ENCODE results near the gene PCNX2.

PCNX2 gene

DNA sequence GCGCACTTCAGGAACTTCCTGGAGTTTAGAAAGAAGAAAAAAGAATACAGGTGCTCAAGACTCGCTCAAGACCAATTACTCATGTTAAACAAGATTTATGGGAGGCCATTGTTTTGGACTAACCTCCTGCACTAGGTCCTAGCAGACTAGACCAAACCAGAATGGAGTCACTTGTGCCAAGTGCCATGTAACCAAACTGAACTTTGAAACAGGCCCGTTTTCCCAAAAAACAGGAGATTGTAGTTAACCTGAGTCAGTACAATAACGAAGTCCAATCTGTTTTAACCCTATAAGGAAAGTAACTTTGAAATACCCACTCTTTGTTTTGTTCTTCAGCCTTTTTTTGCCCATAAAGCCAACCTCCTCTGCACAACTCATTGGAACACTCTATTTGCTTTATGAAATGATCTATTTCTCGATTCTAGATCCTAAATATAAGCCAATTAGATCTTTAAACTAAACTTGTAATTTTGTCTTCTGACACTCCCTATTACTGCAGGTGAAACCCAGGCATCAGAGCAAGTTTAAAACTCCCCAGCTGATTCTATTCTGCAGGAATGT lies 345.8 kb downstream of the PCNX2 start:
- ATAC-seq, result no peak
- TF ChIP-seq RARB (CRISPR knock-in tag; IDR thresholded peaks at IDR 0.05) (no peak), TOX (CRISPR knock-in tag; IDR thresholded peaks at IDR 0.05; ENCODE audit: borderline replicate concordance) (0 out of 2 replicates have a peak, but pooled peaks have one; percentile 23), ESRRG (CRISPR knock-in tag; IDR thresholded peaks at IDR 0.05) (no peak), ISL1 (CRISPR knock-in tag; IDR thresholded peaks at IDR 0.05) (no peak), TCF4 (CRISPR knock-in tag; IDR thresholded peaks at IDR 0.05; ENCODE audit: borderline replicate concordance) (no peak)
- TF ChIP-seq, protein P1, sequence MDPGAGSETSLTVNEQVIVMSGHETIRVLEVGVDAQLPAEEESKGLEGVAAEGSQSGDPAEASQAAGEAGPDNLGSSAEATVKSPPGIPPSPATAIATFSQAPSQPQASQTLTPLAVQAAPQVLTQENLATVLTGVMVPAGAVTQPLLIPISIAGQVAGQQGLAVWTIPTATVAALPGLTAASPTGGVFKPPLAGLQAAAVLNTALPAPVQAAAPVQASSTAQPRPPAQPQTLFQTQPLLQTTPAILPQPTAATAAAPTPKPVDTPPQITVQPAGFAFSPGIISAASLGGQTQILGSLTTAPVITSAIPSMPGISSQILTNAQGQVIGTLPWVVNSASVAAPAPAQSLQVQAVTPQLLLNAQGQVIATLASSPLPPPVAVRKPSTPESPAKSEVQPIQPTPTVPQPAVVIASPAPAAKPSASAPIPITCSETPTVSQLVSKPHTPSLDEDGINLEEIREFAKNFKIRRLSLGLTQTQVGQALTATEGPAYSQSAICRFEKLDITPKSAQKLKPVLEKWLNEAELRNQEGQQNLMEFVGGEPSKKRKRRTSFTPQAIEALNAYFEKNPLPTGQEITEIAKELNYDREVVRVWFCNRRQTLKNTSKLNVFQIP (CRISPR knock-in tag; IDR thresholded peaks at IDR 0.05; ENCODE audit: borderline replicate concordance, low read depth), result no peak
- TF ChIP-seq, protein P2, sequence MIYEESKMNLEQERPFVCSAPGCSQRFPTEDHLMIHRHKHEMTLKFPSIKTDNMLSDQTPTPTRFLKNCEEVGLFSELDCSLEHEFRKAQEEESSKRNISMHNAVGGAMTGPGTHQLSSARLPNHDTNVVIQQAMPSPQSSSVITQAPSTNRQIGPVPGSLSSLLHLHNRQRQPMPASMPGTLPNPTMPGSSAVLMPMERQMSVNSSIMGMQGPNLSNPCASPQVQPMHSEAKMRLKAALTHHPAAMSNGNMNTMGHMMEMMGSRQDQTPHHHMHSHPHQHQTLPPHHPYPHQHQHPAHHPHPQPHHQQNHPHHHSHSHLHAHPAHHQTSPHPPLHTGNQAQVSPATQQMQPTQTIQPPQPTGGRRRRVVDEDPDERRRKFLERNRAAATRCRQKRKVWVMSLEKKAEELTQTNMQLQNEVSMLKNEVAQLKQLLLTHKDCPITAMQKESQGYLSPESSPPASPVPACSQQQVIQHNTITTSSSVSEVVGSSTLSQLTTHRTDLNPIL (CRISPR knock-in tag; IDR thresholded peaks at IDR 0.05; ENCODE audit: low read depth), result no peak
- TF ChIP-seq, protein P3, sequence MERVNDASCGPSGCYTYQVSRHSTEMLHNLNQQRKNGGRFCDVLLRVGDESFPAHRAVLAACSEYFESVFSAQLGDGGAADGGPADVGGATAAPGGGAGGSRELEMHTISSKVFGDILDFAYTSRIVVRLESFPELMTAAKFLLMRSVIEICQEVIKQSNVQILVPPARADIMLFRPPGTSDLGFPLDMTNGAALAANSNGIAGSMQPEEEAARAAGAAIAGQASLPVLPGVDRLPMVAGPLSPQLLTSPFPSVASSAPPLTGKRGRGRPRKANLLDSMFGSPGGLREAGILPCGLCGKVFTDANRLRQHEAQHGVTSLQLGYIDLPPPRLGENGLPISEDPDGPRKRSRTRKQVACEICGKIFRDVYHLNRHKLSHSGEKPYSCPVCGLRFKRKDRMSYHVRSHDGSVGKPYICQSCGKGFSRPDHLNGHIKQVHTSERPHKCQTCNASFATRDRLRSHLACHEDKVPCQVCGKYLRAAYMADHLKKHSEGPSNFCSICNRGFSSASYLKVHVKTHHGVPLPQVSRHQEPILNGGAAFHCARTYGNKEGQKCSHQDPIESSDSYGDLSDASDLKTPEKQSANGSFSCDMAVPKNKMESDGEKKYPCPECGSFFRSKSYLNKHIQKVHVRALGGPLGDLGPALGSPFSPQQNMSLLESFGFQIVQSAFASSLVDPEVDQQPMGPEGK (CRISPR knock-in tag; IDR thresholded peaks at IDR 0.05; ENCODE audit: borderline replicate concordance), result no peak

DNA sequence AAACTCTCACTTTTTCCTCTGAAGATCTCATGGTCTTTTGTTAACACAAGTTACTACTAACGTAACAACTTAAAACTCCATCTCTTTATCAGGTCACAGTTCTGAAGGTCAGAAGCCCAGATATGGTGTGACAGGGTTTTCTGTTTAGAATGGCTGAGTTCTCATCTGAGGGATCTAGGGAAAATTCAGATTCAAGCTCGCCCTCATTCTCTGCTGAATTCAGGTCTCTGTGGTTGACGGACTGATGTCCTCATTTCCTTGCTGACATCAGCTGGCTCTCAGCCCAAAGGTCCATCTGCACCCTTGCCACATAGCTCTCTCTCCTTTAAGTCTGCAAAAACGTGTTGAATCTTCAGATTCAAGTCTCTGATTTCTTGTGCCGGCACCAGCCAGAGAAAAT lies 351.2 kb downstream of the PCNX2 start:
- no peak for ATAC-seq
- TF ChIP-seq SNAI2 (CRISPR knock-in tag; IDR thresholded peaks at IDR 0.05) (no peak), ZNF8 (CRISPR knock-in tag; IDR thresholded peaks at IDR 0.05) (no peak), RARB (CRISPR knock-in tag; IDR thresholded peaks at IDR 0.05) (no peak)
- TF ChIP-seq, protein P3 (CRISPR knock-in tag; IDR thresholded peaks at IDR 0.05; ENCODE audit: borderline replicate concordance), result no peak
- TF ChIP-seq, protein P1 (CRISPR knock-in tag; IDR thresholded peaks at IDR 0.05; ENCODE audit: borderline replicate concordance, low read depth), result no peak
- TF ChIP-seq, protein P4, sequence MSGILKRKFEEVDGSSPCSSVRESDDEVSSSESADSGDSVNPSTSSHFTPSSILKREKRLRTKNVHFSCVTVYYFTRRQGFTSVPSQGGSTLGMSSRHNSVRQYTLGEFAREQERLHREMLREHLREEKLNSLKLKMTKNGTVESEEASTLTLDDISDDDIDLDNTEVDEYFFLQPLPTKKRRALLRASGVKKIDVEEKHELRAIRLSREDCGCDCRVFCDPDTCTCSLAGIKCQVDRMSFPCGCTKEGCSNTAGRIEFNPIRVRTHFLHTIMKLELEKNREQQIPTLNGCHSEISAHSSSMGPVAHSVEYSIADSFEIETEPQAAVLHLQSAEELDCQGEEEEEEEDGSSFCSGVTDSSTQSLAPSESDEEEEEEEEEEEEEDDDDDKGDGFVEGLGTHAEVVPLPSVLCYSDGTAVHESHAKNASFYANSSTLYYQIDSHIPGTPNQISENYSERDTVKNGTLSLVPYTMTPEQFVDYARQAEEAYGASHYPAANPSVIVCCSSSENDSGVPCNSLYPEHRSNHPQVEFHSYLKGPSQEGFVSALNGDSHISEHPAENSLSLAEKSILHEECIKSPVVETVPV (CRISPR knock-in tag; IDR thresholded peaks at IDR 0.05), result no peak

DNA sequence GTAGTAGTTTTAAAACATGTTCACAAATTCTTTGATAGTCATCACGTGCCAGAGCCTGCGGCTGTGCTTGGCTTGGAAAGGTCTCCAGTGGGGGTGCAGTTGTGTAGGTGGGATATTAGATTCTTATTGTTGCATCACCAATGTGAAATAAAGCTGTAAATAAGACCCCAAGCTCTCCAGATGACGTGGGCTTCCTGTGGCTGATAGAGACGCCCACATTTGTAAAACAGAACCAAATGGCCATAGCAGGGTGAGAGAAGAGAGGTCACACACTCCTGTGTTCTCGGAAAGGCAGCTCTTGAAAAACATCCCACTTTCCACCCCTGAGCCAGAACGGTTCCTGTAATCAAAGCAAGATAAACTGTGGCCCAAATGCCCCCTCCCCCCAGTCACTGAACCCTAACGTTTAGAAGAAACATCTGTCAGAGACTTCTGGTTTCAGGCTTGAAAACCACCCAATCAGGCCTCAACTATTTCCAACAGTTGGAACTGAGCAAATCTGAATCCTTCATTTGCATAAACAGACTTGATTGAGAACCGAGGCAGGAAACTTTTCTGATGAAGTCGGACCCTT lies 351.8 kb downstream of the PCNX2 start:
- no peak for ATAC-seq
- no peak for TF ChIP-seq GLIS3 (CRISPR knock-in tag; IDR thresholded peaks at IDR 0.05)
- no peak for TF ChIP-seq CSDC2 (CRISPR knock-in tag; IDR thresholded peaks at IDR 0.05)
- TF ChIP-seq ZNF565 (CRISPR knock-in tag; conservative IDR thresholded peaks at IDR 0.05; ENCODE audit: low read depth), result no peak
- no peak for TF ChIP-seq ZFP3 (CRISPR knock-in tag; IDR thresholded peaks at IDR 0.05)
- TF ChIP-seq, protein P2 (CRISPR knock-in tag; IDR thresholded peaks at IDR 0.05; ENCODE audit: low read depth), result no peak
- TF ChIP-seq TOX (CRISPR knock-in tag; IDR thresholded peaks at IDR 0.05; ENCODE audit: borderline replicate concordance), result no peak
- TF ChIP-seq SNAI2 (CRISPR knock-in tag; IDR thresholded peaks at IDR 0.05), result no peak
- TF ChIP-seq, protein P5, sequence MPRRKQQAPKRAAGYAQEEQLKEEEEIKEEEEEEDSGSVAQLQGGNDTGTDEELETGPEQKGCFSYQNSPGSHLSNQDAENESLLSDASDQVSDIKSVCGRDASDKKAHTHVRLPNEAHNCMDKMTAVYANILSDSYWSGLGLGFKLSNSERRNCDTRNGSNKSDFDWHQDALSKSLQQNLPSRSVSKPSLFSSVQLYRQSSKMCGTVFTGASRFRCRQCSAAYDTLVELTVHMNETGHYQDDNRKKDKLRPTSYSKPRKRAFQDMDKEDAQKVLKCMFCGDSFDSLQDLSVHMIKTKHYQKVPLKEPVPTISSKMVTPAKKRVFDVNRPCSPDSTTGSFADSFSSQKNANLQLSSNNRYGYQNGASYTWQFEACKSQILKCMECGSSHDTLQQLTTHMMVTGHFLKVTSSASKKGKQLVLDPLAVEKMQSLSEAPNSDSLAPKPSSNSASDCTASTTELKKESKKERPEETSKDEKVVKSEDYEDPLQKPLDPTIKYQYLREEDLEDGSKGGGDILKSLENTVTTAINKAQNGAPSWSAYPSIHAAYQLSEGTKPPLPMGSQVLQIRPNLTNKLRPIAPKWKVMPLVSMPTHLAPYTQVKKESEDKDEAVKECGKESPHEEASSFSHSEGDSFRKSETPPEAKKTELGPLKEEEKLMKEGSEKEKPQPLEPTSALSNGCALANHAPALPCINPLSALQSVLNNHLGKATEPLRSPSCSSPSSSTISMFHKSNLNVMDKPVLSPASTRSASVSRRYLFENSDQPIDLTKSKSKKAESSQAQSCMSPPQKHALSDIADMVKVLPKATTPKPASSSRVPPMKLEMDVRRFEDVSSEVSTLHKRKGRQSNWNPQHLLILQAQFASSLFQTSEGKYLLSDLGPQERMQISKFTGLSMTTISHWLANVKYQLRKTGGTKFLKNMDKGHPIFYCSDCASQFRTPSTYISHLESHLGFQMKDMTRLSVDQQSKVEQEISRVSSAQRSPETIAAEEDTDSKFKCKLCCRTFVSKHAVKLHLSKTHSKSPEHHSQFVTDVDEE (CRISPR knock-in tag; IDR thresholded peaks at IDR 0.05), result no peak
- no peak for TF ChIP-seq ZNF70 (CRISPR knock-in tag; IDR thresholded peaks at IDR 0.05)
- TF ChIP-seq PPARA (CRISPR knock-in tag; IDR thresholded peaks at IDR 0.05; ENCODE audit: borderline replicate concordance), result no peak
- TF ChIP-seq RARB (CRISPR knock-in tag; IDR thresholded peaks at IDR 0.05), result no peak
- no peak for TF ChIP-seq ESRRG (CRISPR knock-in tag; IDR thresholded peaks at IDR 0.05)
- TF ChIP-seq ISL1 (CRISPR knock-in tag; IDR thresholded peaks at IDR 0.05), result no peak
- TF ChIP-seq, protein P1 (CRISPR knock-in tag; IDR thresholded peaks at IDR 0.05; ENCODE audit: borderline replicate concordance, low read depth), result no peak
- TF ChIP-seq TCF4 (CRISPR knock-in tag; IDR thresholded peaks at IDR 0.05; ENCODE audit: borderline replicate concordance), result no peak
